Nephron (organoid): ENCODE measurements around the gene CREB5.
A peak's percentile ranks its signal among the peaks of the same experiment; 100 is the strongest.

Experiments used
- H3K27ac Mint-ChIP-seq, 3 experiments: 2 replicates each; pipeline ENCODE4 v1.8.0; 2020; ENCODE audit warnings: mixed read lengths in 3 of 3, mild to moderate bottlenecking in 2 of 3, moderate library complexity in 1 of 3
- H3K27me3 Mint-ChIP-seq: 2 replicates; pipeline ENCODE4 v1.8.0; 2021; ENCODE audit warnings: low read depth, mild to moderate bottlenecking, moderate library complexity, mixed read lengths
- H3K36me3 Mint-ChIP-seq: 2 replicates; pipeline ENCODE4 v1.8.0; 2020; ENCODE audit warnings: low read depth, mixed read lengths
- H3K4me1 Mint-ChIP-seq: 2 replicates; pipeline ENCODE4 v1.8.0; 2020; ENCODE audit warnings: mixed read lengths
- H3K4me3 Mint-ChIP-seq, 3 experiments: 2 replicates each; pipeline ENCODE4 v1.8.0; 2020; ENCODE audit warnings: mild to moderate bottlenecking in 3 of 3, mixed read lengths in 3 of 3, moderate library complexity in 2 of 3
- H3K9me3 Mint-ChIP-seq: 2 replicates; pipeline ENCODE4 v1.8.0; 2020; ENCODE audit warnings: mixed read lengths
- CTCF ChIP-seq, 3 experiments: fragments of 200-600 bp; sonication (generic); IDR thresholded peaks; one replicate each; pipeline ENCODE4 v1.5.0; 2021; ENCODE audit warnings: antibody characterized with exemption in 3 of 3; ENCODE audit not compliant: unreplicated experiment in 3 of 3

Gene CREB5

DNA sequence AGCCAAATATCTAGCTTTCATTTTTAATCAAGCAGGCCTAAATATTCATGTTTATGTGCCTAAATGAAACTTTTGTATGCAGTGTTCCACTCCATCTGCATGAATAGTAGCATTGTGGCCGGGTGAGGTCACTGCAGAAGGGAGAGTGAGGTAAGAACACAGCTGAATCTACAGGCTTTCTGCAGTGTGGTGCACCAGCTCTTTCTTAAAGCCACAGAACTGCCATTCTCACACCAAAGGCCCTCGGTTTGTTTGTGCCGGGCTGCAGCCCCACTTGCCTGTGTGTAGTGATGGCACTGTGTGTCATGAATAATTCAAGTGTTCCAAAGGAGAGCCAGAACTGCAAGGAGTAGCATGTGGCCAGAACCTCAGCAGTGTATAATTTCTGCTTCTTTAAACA is 341.7 kb downstream of the CREB5 start:
- Mint-ChIP-seq H3K36me3 (no peaks in the 10 kb centered on the region), H3K4me1 (peaks cover 23% of the 10 kb centered on the region), H3K27ac (peak overlapping the region in 1 of 3 experiments; percentile 27), H3K27me3 (no peaks in the 10 kb centered on the region), H3K9me3 (no peaks in the 10 kb centered on the region), H3K4me3 (no peak overlapping the region)
- TF ChIP-seq CTCF (IDR thresholded peaks at IDR 0.05; ENCODE audit: unreplicated experiment in 3 of 3): no peak

- TF ChIP-seq CTCF (IDR thresholded peaks at IDR 0.05; ENCODE audit: unreplicated experiment in 3 of 3): no peak
- Mint-ChIP-seq H3K4me1 (peaks cover 22% of the 10 kb centered on the region), H3K9me3 (no peaks in the 10 kb centered on the region), H3K27me3 (no peaks in the 10 kb centered on the region), H3K4me3 (no peak overlapping the region), H3K27ac (no peak overlapping the region), H3K36me3 (no peaks in the 10 kb centered on the region)
Observed at GRCh38 chr7:28754447-28754846, 342.1 kb downstream of the CREB5 start.

GRCh38 chr7:28755255-28755654 is 342.9 kb downstream of the CREB5 start:
- H3K9me3 Mint-ChIP-seq: no peaks in the 10 kb centered on the region
- H3K4me1 Mint-ChIP-seq: peaks cover 19% of the 10 kb centered on the region
- no peaks in the 10 kb centered on the region for H3K27me3 Mint-ChIP-seq
- no peaks in the 10 kb centered on the region for H3K36me3 Mint-ChIP-seq
- no peak overlapping the region for H3K4me3 Mint-ChIP-seq
- H3K27ac Mint-ChIP-seq: no peak overlapping the region
- TF ChIP-seq CTCF (IDR thresholded peaks at IDR 0.05; ENCODE audit: unreplicated experiment in 3 of 3): no peak

DNA sequence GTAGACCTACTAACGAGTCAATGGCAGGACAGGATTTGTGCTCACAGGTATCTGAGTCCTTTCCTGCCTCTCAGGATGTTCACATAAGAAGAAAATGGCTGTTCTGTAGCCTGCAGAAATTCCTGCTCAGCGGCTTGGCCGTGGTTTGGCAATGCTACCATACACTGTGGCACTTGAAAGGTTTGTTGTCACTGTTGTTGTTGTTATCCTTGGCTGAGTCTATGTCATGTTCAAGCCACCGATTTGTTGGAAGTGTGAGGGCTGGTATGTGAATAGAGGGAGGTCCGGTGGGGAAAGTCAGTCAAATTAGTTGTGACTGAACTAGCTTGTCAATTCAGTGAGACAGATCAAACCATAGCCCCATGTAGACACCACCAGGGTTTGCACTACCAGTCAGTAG is 345.9 kb downstream of the CREB5 start:
- peaks cover 34% of the 10 kb centered on the region for H3K4me1 Mint-ChIP-seq
- no peaks in the 10 kb centered on the region for H3K27me3 Mint-ChIP-seq
- H3K27ac Mint-ChIP-seq: no peak overlapping the region
- no peaks in the 10 kb centered on the region for H3K9me3 Mint-ChIP-seq
- no peak overlapping the region for H3K4me3 Mint-ChIP-seq
- TF ChIP-seq CTCF (IDR thresholded peaks at IDR 0.05; ENCODE audit: unreplicated experiment in 3 of 3): no peak
- H3K36me3 Mint-ChIP-seq: no peaks in the 10 kb centered on the region

- Mint-ChIP-seq H3K4me3 (no peak overlapping the region), H3K4me1 (peaks cover 29% of the 10 kb centered on the region), H3K27ac (peak overlapping the region in 2 of 3 experiments; percentile 9 to 56), H3K27me3 (no peaks in the 10 kb centered on the region), H3K9me3 (no peaks in the 10 kb centered on the region), H3K36me3 (no peaks in the 10 kb centered on the region)
- no peak for TF ChIP-seq CTCF (IDR thresholded peaks at IDR 0.05; ENCODE audit: unreplicated experiment in 3 of 3)
Observed at GRCh38 chr7:28759475-28759971, 347.2 kb downstream of the CREB5 start.

DNA sequence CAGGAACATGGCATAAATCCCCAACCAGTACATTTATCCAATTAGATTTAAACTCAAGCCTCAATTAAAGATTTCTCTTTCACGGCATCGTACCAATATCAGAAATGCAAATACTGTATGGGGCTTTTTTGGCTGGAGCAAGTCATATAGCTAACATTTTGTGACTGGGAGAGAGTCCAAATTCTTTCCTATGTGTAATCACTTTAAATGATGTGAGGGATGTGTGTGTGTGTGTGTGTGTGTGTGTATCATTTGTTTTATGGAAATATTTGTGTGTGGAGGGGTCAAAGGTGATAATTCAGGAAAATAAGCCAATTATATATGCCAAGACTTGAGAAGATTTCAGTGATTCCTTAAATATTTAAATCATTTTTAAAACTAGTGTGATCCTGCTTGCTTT is 349.2 kb downstream of the CREB5 start:
- H3K9me3 Mint-ChIP-seq: no peaks in the 10 kb centered on the region
- TF ChIP-seq CTCF (IDR thresholded peaks at IDR 0.05; ENCODE audit: unreplicated experiment in 3 of 3): no peak
- no peak overlapping the region for H3K4me3 Mint-ChIP-seq
- H3K36me3 Mint-ChIP-seq: no peaks in the 10 kb centered on the region
- H3K4me1 Mint-ChIP-seq: peaks cover 29% of the 10 kb centered on the region
- peak overlapping the region in 2 of 3 experiments; percentile 11 to 50 for H3K27ac Mint-ChIP-seq
- no peaks in the 10 kb centered on the region for H3K27me3 Mint-ChIP-seq
